DOHH2 (cell line): ENCODE results near the gene RIN3.

Experiments
- H3F3A ChIP-seq: fragments of 200-600 bp; sonication (generic), shearing (Covaris generic); 2 replicates; pipeline ENCODE4 v1.6.0; 2016; ENCODE audit warnings: antibody characterized with exemption, mild to moderate bottlenecking; ENCODE audit not compliant: control insufficient read depth, insufficient read depth
- H3K27ac ChIP-seq: fragments of 200-600 bp; sonication (generic); 2 replicates; pipeline ENCODE4 v1.5.1; 2014; ENCODE audit warnings: low read depth, mild to moderate bottlenecking, low read length, moderate library complexity
- H3K27me3 ChIP-seq: fragments of 200-600 bp; sonication (generic); 2 replicates; pipeline ENCODE4 v1.6.1; 2014; ENCODE audit warnings: mild to moderate bottlenecking, low read length, mixed read lengths; ENCODE audit not compliant: control insufficient read depth
- H3K36me3 ChIP-seq: fragments of 200-600 bp; sonication (generic); 2 replicates; pipeline ENCODE4 v1.6.1; 2014; ENCODE audit warnings: mild to moderate bottlenecking, low read length, moderate library complexity, mixed read lengths; ENCODE audit not compliant: control insufficient read depth
- H3K4me1 ChIP-seq: fragments of 200-600 bp; sonication (generic); 2 replicates; pipeline ENCODE4 v1.6.1; 2014; ENCODE audit warnings: mild to moderate bottlenecking, low read length, mixed read lengths; ENCODE audit not compliant: control insufficient read depth
- H3K4me2 ChIP-seq: fragments of 200-600 bp; sonication (generic); 2 replicates; pipeline ENCODE4 v1.6.0; 2014; ENCODE audit warnings: mild to moderate bottlenecking, low read length, moderate library complexity
- H3K4me3 ChIP-seq: fragments of 200-600 bp; sonication (generic); 2 replicates; pipeline ENCODE4 v1.5.1; 2014; ENCODE audit warnings: mild to moderate bottlenecking, low read length, mixed read lengths
- H3K79me2 ChIP-seq: fragments of 200-600 bp; sonication (generic); 2 replicates; pipeline ENCODE4 v1.6.1; 2014; ENCODE audit warnings: mild to moderate bottlenecking, low read length, mixed read lengths; ENCODE audit not compliant: control insufficient read depth
- H3K9me2 ChIP-seq: fragments of 200-600 bp; sonication (generic); replicated peaks from 2 replicates; pipeline ENCODE4 v1.6.1; 2014; ENCODE audit warnings: mild to moderate bottlenecking, low read length, mixed read lengths; ENCODE audit not compliant: control insufficient read depth
- H3K9me3 ChIP-seq: fragments of 200-600 bp; sonication (generic); 2 replicates; pipeline ENCODE4 v1.6.1; 2014; ENCODE audit warnings: antibody characterized with exemption, low read length, mixed read lengths; ENCODE audit not compliant: control insufficient read depth, insufficient read depth
- H4K20me1 ChIP-seq: fragments of 200-600 bp; sonication (generic); 2 replicates; pipeline ENCODE4 v1.6.0; 2014; ENCODE audit warnings: low read depth, mild to moderate bottlenecking, antibody characterized with exemption, low read length, moderate library complexity; ENCODE audit not compliant: control insufficient read depth, insufficient read depth
- CTCF ChIP-seq: fragments of 200-600 bp; sonication (generic); IDR thresholded peaks from one replicate; pipeline ENCODE4 v1.5.1; 2014; ENCODE audit warnings: antibody characterized with exemption, mild to moderate bottlenecking, low read depth, low read length; ENCODE audit not compliant: poor library complexity, severe bottlenecking
- EZH2phosphoT487 ChIP-seq: fragments of 200-600 bp; sonication (generic); IDR thresholded peaks from 2 replicates; pipeline ENCODE4 v1.6.1; 2017; ENCODE audit warnings: borderline replicate concordance, mild to moderate bottlenecking, antibody characterized with exemption, low read length, moderate library complexity, mixed read lengths

RIN3 gene

DNA sequence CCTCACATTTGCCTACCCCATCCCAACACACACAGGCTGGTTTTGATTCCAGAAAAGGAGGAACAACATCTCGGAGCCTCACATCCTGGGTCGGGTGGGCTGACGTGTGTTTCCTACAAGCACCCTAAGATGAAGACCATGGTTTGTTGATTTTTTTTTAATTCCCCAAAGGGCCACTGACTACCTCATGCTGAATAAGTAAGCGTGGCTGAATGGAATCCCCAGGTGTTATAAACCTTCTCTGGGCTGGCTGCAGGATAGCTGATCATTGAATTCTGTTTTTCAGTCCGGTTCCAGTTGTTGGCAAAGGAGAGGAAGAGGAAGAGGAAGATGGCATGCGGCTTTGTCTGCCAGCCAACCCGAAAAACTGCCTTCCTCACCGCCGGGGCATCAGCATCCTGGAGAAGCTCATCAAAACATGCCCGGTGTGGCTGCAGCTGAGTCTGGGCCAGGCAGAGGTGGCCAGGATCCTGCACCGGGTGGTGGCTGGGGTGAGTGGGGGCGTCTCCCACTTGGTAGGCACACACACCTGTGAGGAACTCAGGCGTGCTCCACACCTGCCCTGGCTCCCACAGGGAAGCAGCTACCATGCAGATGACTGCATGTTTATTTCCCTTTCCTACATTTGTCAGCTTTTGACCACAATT lies 42.0 kb downstream of the RIN3 start:
- Histone ChIP-seq H3K4me1 (peaks cover 31% of the 10 kb centered on the region), H4K20me1 (peaks cover 6% of the 10 kb centered on the region), H3K79me2 (no peaks in the 10 kb centered on the region), H3K4me2 (no peak overlapping the region; the same call in 1 of the 2 replicates), H3K36me3 (no peaks in the 10 kb centered on the region), H3K4me3 (no peak overlapping the region), H3K27ac (no peak overlapping the region), H3K9me3 (no peaks in the 10 kb centered on the region), H3K27me3 (peaks cover 60% of the 10 kb centered on the region), H3K9me2 (no peaks in the 10 kb centered on the region), H3F3A (no peaks in the 10 kb centered on the region)
- TF ChIP-seq EZH2phosphoT487 (no peak), CTCF (no peak)

GRCh38 chr14:92556255-92556741 lies 42.7 kb downstream of the RIN3 start:
- peaks cover 53% of the 10 kb centered on the region for H3K27me3 ChIP-seq
- H3K9me3 ChIP-seq: no peaks in the 10 kb centered on the region
- H3K36me3 ChIP-seq: no peaks in the 10 kb centered on the region
- no peaks in the 10 kb centered on the region for H3K79me2 ChIP-seq
- peaks cover 25% of the 10 kb centered on the region for H3K4me1 ChIP-seq
- H3K9me2 ChIP-seq: no peaks in the 10 kb centered on the region
- no peak overlapping the region for H3K4me3 ChIP-seq
- no peaks in the 10 kb centered on the region for H3F3A ChIP-seq
- H3K27ac ChIP-seq: no peak overlapping the region
- H4K20me1 ChIP-seq: peaks cover 5% of the 10 kb centered on the region
- TF ChIP-seq CTCF (no peak), EZH2phosphoT487 (no peak)
- H3K4me2 ChIP-seq: no peak overlapping the region

GRCh38 chr14:92556863-92557543 lies 43.4 kb downstream of the RIN3 start:
- H3K27me3 ChIP-seq: peaks cover 48% of the 10 kb centered on the region
- H4K20me1 ChIP-seq: 0 out of 2 replicates have a peak, but pooled peaks cover 1% of the 10 kb centered on the region
- TF ChIP-seq EZH2phosphoT487: no peak
- TF ChIP-seq CTCF: no peak
- no peak overlapping the region for H3K4me3 ChIP-seq
- no peaks in the 10 kb centered on the region for H3F3A ChIP-seq
- H3K9me3 ChIP-seq: no peaks in the 10 kb centered on the region
- H3K9me2 ChIP-seq: no peaks in the 10 kb centered on the region
- no peak overlapping the region for H3K27ac ChIP-seq
- no peaks in the 10 kb centered on the region for H3K36me3 ChIP-seq
- H3K79me2 ChIP-seq: no peaks in the 10 kb centered on the region
- no peak overlapping the region for H3K4me2 ChIP-seq
- peaks cover 18% of the 10 kb centered on the region for H3K4me1 ChIP-seq
